Heart left ventricle (tissue), 13 donors: ENCODE measurements around the gene TFAP2B.

Experiments
- CTCF ChIP-seq, 12 donors: fragments of 200-600 bp; sonication (generic) in 4 of 12; IDR thresholded peaks; one replicate each; pipeline versions ENCODE4 v1.5.0 to v1.8.0; 2018 to 2022; ENCODE audit warnings: antibody characterized with exemption in 12 of 12, mild to moderate bottlenecking in 5 of 12
- POLR2A ChIP-seq, 2 donors: fragments of 450-650 bp; IDR thresholded peaks; one replicate each; pipeline ENCODE4 v1.6.1; 2017; ENCODE audit warnings: antibody characterized with exemption in 2 of 2, mild to moderate bottlenecking in 2 of 2, moderate library complexity in 2 of 2
- donor health status: ischemic (EF 13 %, LVEDD 7.1; RV severe dilation, severe dysfunction).
- donor health status: DM: no; HTN: yes; CAD: no.
- donor health status: DM: no; HTN: no; CAD: no.
- donor health status: ischemic (EF 25% LVEDD 6.9; RV normal size, moderate dysfunction).
- donor health status: ischemic (EF 25% LVEDD 5.7; RV mildly dilated, moderate dysfunction).
- donor health status: ischemic (EF 35%, LVEDD 5.7; RV mildly dilated, moderate dysfunction).
- donor health status: nonischemic (EF 11% LVEDD 7.7; RV severe dilation, severe dysfunction).
- donor health status: DM: yes; HTN: yes; CAD: no.
- donor health status: PGD.
- donor health status: ischemic (EF 29% LVEDD 5.4; RV normal size, mild dysfunction).
- donor health status: nonischemic (EF 23%, LVEDD 6.1; RV moderate dilation, normal function).

- TF ChIP-seq CTCF (IDR thresholded peaks at IDR 0.05): no peak
- no peak for TF ChIP-seq POLR2A (IDR thresholded peaks at IDR 0.05)
Observed at GRCh38 chr6:50785921-50786320, 32.8 kb upstream of the TFAP2B start.
